Measurements from ENCODE around the gene PRPH2. TPM values are rescaled to one million over a fixed set of nuclear protein-coding genes. Genes with fewer than 3 reads are reported as not detected.

The PRPH2 gene
- total RNA-seq, 1 donor from 2014 or later: not detected

- Mint-ChIP-seq H3K27ac (no peak overlapping the region), H3K27me3 (no peaks in the 10 kb centered on the region), H3K4me3 (ENCODE audit: low read depth) (no peak overlapping the region)
Observed at GRCh38 chr6:42764911-42765648, 42.7 kb upstream of the PRPH2 start.

GRCh38 chr6:42762950-42763349 lies 40.6 kb upstream of the PRPH2 start:
- TF ChIP-seq CTCF (IDR thresholded peaks at IDR 0.05; ENCODE audit: unreplicated experiment): no peak
- Mint-ChIP-seq H3K27ac (no peak overlapping the region), H3K4me3 (ENCODE audit: low read depth) (no peak overlapping the region), H3K27me3 (no peaks in the 10 kb centered on the region), H3K9me3 (ENCODE audit: low read depth) (no peaks in the 10 kb centered on the region), H3K4me1 (ENCODE audit: low read depth) (no peaks in the 10 kb centered on the region), H3K36me3 (ENCODE audit: insufficient read depth) (peaks cover 2% of the 10 kb centered on the region)
- no peak for DNase-seq (ENCODE audit: low spot score, unreplicated experiment)

More at GRCh38 chr6:42764911-42765648, 42.7 kb upstream of the PRPH2 start:
- Mint-ChIP-seq H3K4me1 (ENCODE audit: low read depth) (no peaks in the 10 kb centered on the region), H3K36me3 (ENCODE audit: insufficient read depth) (peaks cover 2% of the 10 kb centered on the region), H3K9me3 (ENCODE audit: low read depth) (no peaks in the 10 kb centered on the region)
- no peak for DNase-seq (ENCODE audit: low spot score, unreplicated experiment)
- no peak for TF ChIP-seq CTCF (IDR thresholded peaks at IDR 0.05; ENCODE audit: unreplicated experiment)

GRCh38 chr6:42762426-42762859 lies 40.0 kb upstream of the PRPH2 start:
- H3K27ac Mint-ChIP-seq: no peak overlapping the region
- no peaks in the 10 kb centered on the region for H3K9me3 Mint-ChIP-seq (ENCODE audit: low read depth)
- H3K4me1 Mint-ChIP-seq (ENCODE audit: low read depth): no peaks in the 10 kb centered on the region
- DNase-seq (ENCODE audit: low spot score, unreplicated experiment): no peak
- TF ChIP-seq CTCF (IDR thresholded peaks at IDR 0.05; ENCODE audit: unreplicated experiment): no peak
- peaks cover 2% of the 10 kb centered on the region for H3K36me3 Mint-ChIP-seq (ENCODE audit: insufficient read depth)
- no peaks in the 10 kb centered on the region for H3K27me3 Mint-ChIP-seq
- H3K4me3 Mint-ChIP-seq (ENCODE audit: low read depth): no peak overlapping the region

- Mint-ChIP-seq H3K36me3 (ENCODE audit: insufficient read depth) (peaks cover 2% of the 10 kb centered on the region), H3K27ac (no peak overlapping the region), H3K4me3 (ENCODE audit: low read depth) (no peak overlapping the region), H3K27me3 (no peaks in the 10 kb centered on the region), H3K4me1 (ENCODE audit: low read depth) (no peaks in the 10 kb centered on the region), H3K9me3 (ENCODE audit: low read depth) (no peaks in the 10 kb centered on the region)
- no peak for DNase-seq (ENCODE audit: low spot score, unreplicated experiment)
- no peak for TF ChIP-seq CTCF (IDR thresholded peaks at IDR 0.05; ENCODE audit: unreplicated experiment)
Observed at GRCh38 chr6:42761287-42762067, 39.1 kb upstream of the PRPH2 start.

GRCh38 chr6:42758756-42759430 lies 36.5 kb upstream of the PRPH2 start:
- no peaks in the 10 kb centered on the region for H3K36me3 Mint-ChIP-seq (ENCODE audit: insufficient read depth)
- no peak for TF ChIP-seq CTCF (IDR thresholded peaks at IDR 0.05; ENCODE audit: unreplicated experiment)
- no peak overlapping the region for H3K27ac Mint-ChIP-seq
- H3K4me1 Mint-ChIP-seq (ENCODE audit: low read depth): no peaks in the 10 kb centered on the region
- no peak for DNase-seq (ENCODE audit: low spot score, unreplicated experiment)
- no peaks in the 10 kb centered on the region for H3K9me3 Mint-ChIP-seq (ENCODE audit: low read depth)
- no peak overlapping the region for H3K4me3 Mint-ChIP-seq (ENCODE audit: low read depth)
- no peaks in the 10 kb centered on the region for H3K27me3 Mint-ChIP-seq
